GM18951 (cell line): ENCODE results near the gene MYO9B.

Experiments
- POLR2A ChIP-seq: IDR thresholded peaks from 4 replicates; pipeline ENCODE4 v1.6.1; 2011; ENCODE audit warnings: mild to moderate bottlenecking; ENCODE audit not compliant: insufficient read length, insufficient read depth; ENCODE audit errors: extremely low read depth
- in situ Hi-C: fragments of 300-500 bp; cut with MboI; formaldehyde crosslinking; loops from one replicate; pipeline ENCODE4 v1.12.0; 2022; ENCODE audit warnings: low sequenced_read_pairs, mixed read lengths, inconsistent platforms; ENCODE audit not compliant: unreplicated experiment

Gene MYO9B

GRCh38 chr19:17043744-17044143 is 31.8 kb upstream of the MYO9B start:
- in situ Hi-C loops, result no loop called here
- no peak for TF ChIP-seq POLR2A

GRCh38 chr19:17045907-17046502 is 29.6 kb upstream of the MYO9B start:
- in situ Hi-C loops, result no loop called here
- no peak for TF ChIP-seq POLR2A

- in situ Hi-C loops, result no loop called here
- no peak for TF ChIP-seq POLR2A
Observed at GRCh38 chr19:17048885-17049453, 26.6 kb upstream of the MYO9B start.

- TF ChIP-seq POLR2A, result no peak
- in situ Hi-C loops, result no loop called here
Observed at GRCh38 chr19:17049711-17050280, 25.8 kb upstream of the MYO9B start.

- in situ Hi-C loops, result no loop called here
- TF ChIP-seq POLR2A, result no peak
Observed at GRCh38 chr19:17052439-17052838, 23.1 kb upstream of the MYO9B start.

GRCh38 chr19:17054746-17055145 is 20.8 kb upstream of the MYO9B start:
- in situ Hi-C loops, result no loop called here
- TF ChIP-seq POLR2A, result no peak

GRCh38 chr19:17055636-17056035 is 19.9 kb upstream of the MYO9B start:
- in situ Hi-C loops, result no loop called here
- no peak for TF ChIP-seq POLR2A

- no peak for TF ChIP-seq POLR2A
- in situ Hi-C loops, result no loop called here
Observed at GRCh38 chr19:17058236-17058635, 17.3 kb upstream of the MYO9B start.

GRCh38 chr19:17060802-17061201 is 14.8 kb upstream of the MYO9B start:
- TF ChIP-seq POLR2A, result no peak
- in situ Hi-C loops, result no loop called here

- in situ Hi-C loops, result no loop called here
- TF ChIP-seq POLR2A, result no peak
Observed at GRCh38 chr19:17061205-17061604, 14.4 kb upstream of the MYO9B start.

GRCh38 chr19:17061691-17062090 is 13.9 kb upstream of the MYO9B start:
- in situ Hi-C loops, result no loop called here
- no peak for TF ChIP-seq POLR2A

- TF ChIP-seq POLR2A, result no peak
- in situ Hi-C loops, result no loop called here
Observed at GRCh38 chr19:17063428-17063827, 12.1 kb upstream of the MYO9B start.

- in situ Hi-C loops, result no loop called here
- no peak for TF ChIP-seq POLR2A
Observed at GRCh38 chr19:17069193-17069592, 6.4 kb upstream of the MYO9B start.

GRCh38 chr19:17070421-17070820 is 5.2 kb upstream of the MYO9B start:
- no peak for TF ChIP-seq POLR2A
- in situ Hi-C loops, result no loop called here
